Heart right ventricle (tissue), 16 donors: ENCODE data around the gene SETD3. TPM values are rescaled to one million over a fixed set of nuclear protein-coding genes. Genes with fewer than 3 reads are reported as not detected.

Experiments
- ATAC-seq, 8 donors: fragments of 200-7000 bp; cut with Tn5 transposase; one replicate each; pipeline ENCODE4 v1.9.1; 2020; ENCODE audit warnings: mild to moderate bottlenecking in 8 of 8, moderate library complexity in 8 of 8, moderate number of reproducible peaks in 1 of 8
- DNase-seq, 2 donors: peaks; one replicate each; pipeline ENCODE4 v3.0.0-alpha.2; 2020
- H3K27ac ChIP-seq, 10 donors: fragments of 200-600 bp; sonication (generic) in 2 of 10; one replicate each; pipeline versions ENCODE4 v1.5.0 to v1.8.0; 2020 to 2022; ENCODE audit warnings: mild to moderate bottlenecking in 3 of 10
- H3K27me3 ChIP-seq, 7 donors: fragments of 200-600 bp; one replicate each; pipeline ENCODE4 v1.8.0; 2021 to 2022; ENCODE audit warnings: mild to moderate bottlenecking in 2 of 7
- H3K36me3 ChIP-seq, 9 donors: fragments of 200-600 bp; sonication (generic) in 1 of 9; one replicate each; pipeline versions ENCODE4 v1.5.0 to v1.8.0; 2020 to 2022; ENCODE audit warnings: mild to moderate bottlenecking in 2 of 9
- H3K4me1 ChIP-seq, 9 donors: fragments of 200-600 bp; sonication (generic) in 1 of 9; one replicate each; pipeline versions ENCODE4 v1.5.0 to v1.8.0; 2020 to 2022; ENCODE audit warnings: mild to moderate bottlenecking in 4 of 9
- H3K4me3 ChIP-seq, 10 donors: fragments of 200-600 bp; sonication (generic) in 2 of 10; one replicate each; pipeline versions ENCODE4 v1.5.0 to v1.8.0; 2020 to 2022; ENCODE audit warnings: mild to moderate bottlenecking in 7 of 10, moderate library complexity in 2 of 10
- H3K9me3 ChIP-seq, 11 donors: fragments of 200-600 bp in 10 of 11; sonication (generic) in 2 of 11; one replicate each; pipeline versions ENCODE4 v1.5.0 to v1.8.0; 2013 to 2022; ENCODE audit warnings: mild to moderate bottlenecking in 2 of 11, control low read depth in 1 of 11, moderate library complexity in 1 of 11
- WGBS, 2 donors: extraction: QIAGEN DNeasy Blood & Tissue Kit; methylation state at CpG; one replicate each; pipeline ENCODE4 v1.1.7; 2013; ENCODE audit warnings: inconsistent platforms in 1 of 2; 5-methylcytosine and 5-hydroxymethylcytosine counted together
- intact Hi-C, 10 donors: fragments of 100-400 bp; cut with DNase I; formaldehyde crosslinking; loops; one replicate each; pipeline versions ENCODE4 v1.11.1 to v1.14.2; 2022
- polyA plus RNA-seq, 2 donors: library from polyadenylated mRNA; stranded (reverse); fragments of 200-250 nt; gene quantifications; one replicate each; pipeline ENCODE4 v1.2.3, GENCODE V29; 2013
- total RNA-seq, 10 donors: library from RNA; stranded (reverse); fragmentation: NEBNext Ultra II Directional in 3 of 10; extraction: Animal tissue kit (Norgen Biotek cat#: 25700) in 3 of 10; gene quantifications; one replicate each; pipeline versions ENCODE4 v1.2.1 to v1.2.4, GENCODE V29; 2021 to 2023
- TF ChIP-seq, protein P1 (sequence below), 9 donors: fragments of 200-600 bp; sonication (generic) in 2 of 9; IDR thresholded peaks; one replicate each; pipeline versions ENCODE4 v1.5.0 to v1.8.0; 2021 to 2022; ENCODE audit warnings: antibody characterized with exemption in 9 of 9, mild to moderate bottlenecking in 5 of 9, moderate library complexity in 1 of 9
- donor health status: Arrhythmogenic right ventricular cardiomyopathy.
- donor health status: ischemic (EF 13 %, LVEDD 7.1; RV severe dilation, severe dysfunction).
- donor health status: healthy with polysubstance abuse.
- donor health status: DM: no; HTN: yes; CAD: no.
- donor health status: DM: no; HTN: no; CAD: no.
- donor health status: ischemic (EF 25% LVEDD 6.9; RV normal size, moderate dysfunction).
- donor health status: ischemic (EF 25% LVEDD 5.7; RV mildly dilated, moderate dysfunction).
- donor health status: healthy.
- donor health status: DM: yes; HTN: yes; CAD: no.
- donor health status: Ischemic cardiomyopathy.
- donor health status: ischemic (EF 35%, LVEDD 5.7; RV mildly dilated, moderate dysfunction).
- donor health status: nonischemic (EF 11% LVEDD 7.7; RV severe dilation, severe dysfunction).
- donor health status: DM: yes; HTN: yes; CAD: no.
- donor health status: PGD.
- donor health status: ischemic (EF 29% LVEDD 5.4; RV normal size, mild dysfunction).
- donor health status: nonischemic (EF 23%, LVEDD 6.1; RV moderate dilation, normal function).

Gene SETD3
- total and polyA plus RNA-seq, 12 donors, result 35.0 to 129 (median 106) TPM

- Histone ChIP-seq H3K27me3 (no peaks in the 10 kb centered on the region), H3K9me3 (no peaks in the 10 kb centered on the region), H3K4me1 (peaks cover 0 to 7% (median 4%) of the 10 kb centered on the region in 9 donors), H3K4me3 (no peak overlapping the region), H3K27ac (no peak overlapping the region), H3K36me3 (peaks cover 0 to 66% (median 5%) of the 10 kb centered on the region in 9 donors)
- TF ChIP-seq, protein P1, sequence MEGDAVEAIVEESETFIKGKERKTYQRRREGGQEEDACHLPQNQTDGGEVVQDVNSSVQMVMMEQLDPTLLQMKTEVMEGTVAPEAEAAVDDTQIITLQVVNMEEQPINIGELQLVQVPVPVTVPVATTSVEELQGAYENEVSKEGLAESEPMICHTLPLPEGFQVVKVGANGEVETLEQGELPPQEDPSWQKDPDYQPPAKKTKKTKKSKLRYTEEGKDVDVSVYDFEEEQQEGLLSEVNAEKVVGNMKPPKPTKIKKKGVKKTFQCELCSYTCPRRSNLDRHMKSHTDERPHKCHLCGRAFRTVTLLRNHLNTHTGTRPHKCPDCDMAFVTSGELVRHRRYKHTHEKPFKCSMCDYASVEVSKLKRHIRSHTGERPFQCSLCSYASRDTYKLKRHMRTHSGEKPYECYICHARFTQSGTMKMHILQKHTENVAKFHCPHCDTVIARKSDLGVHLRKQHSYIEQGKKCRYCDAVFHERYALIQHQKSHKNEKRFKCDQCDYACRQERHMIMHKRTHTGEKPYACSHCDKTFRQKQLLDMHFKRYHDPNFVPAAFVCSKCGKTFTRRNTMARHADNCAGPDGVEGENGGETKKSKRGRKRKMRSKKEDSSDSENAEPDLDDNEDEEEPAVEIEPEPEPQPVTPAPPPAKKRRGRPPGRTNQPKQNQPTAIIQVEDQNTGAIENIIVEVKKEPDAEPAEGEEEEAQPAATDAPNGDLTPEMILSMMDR (IDR thresholded peaks at IDR 0.05), result no peak
- ATAC-seq (no peak), DNase-seq (no peak)
- 94% methylated on average over 17 of the region's 17 CpGs for WGBS, 2 donors
- intact Hi-C loops, result loop anchor here in 6 of 10 donors (2.0 to 10.0 kb wide), 2 partner anchors 89 to 93 kb away; no protein-coding TSS in a partner anchor
These were observed 66.7 kb downstream of the SETD3 start for GRCh38 chr14:99413911-99414310.

DNA sequence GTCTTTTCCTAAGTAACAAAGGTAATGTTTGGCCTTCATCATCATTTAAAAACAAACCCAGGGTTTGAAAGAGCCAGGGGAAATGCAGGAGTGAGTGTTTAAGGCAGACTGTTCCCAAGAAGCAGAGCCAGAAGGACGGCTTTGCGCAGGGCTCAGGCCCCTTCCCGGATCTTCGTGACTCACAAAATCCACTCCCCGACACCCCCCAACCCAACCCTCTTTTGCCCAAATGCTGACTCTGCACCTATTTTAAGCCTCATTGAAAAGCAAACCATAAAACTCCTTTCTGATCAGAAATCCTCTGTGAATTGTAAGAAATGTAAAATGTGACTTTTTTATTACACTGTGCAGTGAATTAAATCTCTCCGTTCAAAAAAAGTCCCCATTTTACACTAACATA, 67.5 kb downstream of the SETD3 start:
- no peak for ATAC-seq
- intact Hi-C loops, result loop anchor here in 4 of 10 donors (10.0 kb wide), 1 partner anchor 88 kb away; no protein-coding TSS in a partner anchor
- DNase-seq, result no peak
- TF ChIP-seq, protein P1 (IDR thresholded peaks at IDR 0.05), result no peak
- 92 to 93% methylated on average over 6 of the region's 6 CpGs for WGBS, 2 donors
- peaks cover 0 to 68% (median 5%) of the 10 kb centered on the region in 9 donors for H3K36me3 ChIP-seq
- H3K4me1 ChIP-seq, result peaks cover 0 to 7% (median 4%) of the 10 kb centered on the region in 9 donors
- H3K27me3 ChIP-seq, result no peaks in the 10 kb centered on the region
- H3K9me3 ChIP-seq, result no peaks in the 10 kb centered on the region
- H3K4me3 ChIP-seq, result no peak overlapping the region
- H3K27ac ChIP-seq, result no peak overlapping the region

DNA sequence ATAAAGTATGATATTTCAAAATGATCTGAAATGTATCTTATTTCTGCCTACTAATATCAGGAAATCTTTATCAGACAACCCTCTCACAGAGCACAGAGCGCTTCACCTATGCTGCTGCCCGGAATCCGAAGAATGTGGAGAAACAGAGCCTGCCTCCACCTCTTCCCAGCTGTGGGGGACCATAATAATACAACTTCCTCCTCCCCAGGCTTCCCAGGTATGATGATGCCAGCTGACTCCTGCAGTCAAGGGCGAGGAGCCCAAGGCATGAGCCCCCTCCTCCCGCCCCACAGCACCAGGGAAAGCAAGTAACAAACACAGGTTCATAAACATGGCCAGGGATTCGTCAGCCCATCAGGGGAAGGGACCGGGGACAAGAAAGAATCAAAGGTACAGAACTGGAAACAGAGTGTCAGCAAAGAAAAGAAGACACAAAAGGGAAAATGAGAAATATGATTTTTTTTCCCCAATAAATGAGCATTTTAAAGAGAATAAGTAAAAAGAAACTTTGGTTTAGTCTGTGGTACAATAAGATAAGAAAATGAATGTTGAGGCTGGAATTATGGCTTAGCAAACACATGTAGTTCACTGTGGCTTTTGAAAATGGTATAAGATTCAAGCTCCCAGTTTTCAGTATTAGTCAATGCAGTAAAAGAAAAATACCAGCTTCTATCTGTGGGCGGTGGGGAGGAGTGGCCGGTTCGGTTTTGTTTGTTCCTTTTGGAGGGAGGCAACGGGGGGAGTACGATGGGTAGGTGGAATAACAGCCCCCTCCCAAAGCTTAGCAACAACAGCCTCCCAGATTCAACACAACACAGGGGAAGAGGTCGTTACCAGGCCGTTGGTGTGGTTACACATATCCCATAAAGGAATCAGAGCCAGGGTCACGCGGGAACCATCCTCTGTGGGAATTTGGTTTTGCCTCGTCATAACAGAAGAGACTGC, 68.3 kb downstream of the SETD3 start:
- WGBS, 2 donors, result 84 to 85% methylated on average over 17 of the region's 17 CpGs
- TF ChIP-seq, protein P1 (IDR thresholded peaks at IDR 0.05), result no peak
- no peak overlapping the region for H3K27ac ChIP-seq
- H3K27me3 ChIP-seq, result no peaks in the 10 kb centered on the region
- H3K4me3 ChIP-seq, result no peak overlapping the region
- H3K9me3 ChIP-seq, result no peaks in the 10 kb centered on the region
- H3K36me3 ChIP-seq, result peaks cover 0 to 70% (median 5%) of the 10 kb centered on the region in 9 donors
- ATAC-seq (no peak), DNase-seq (no peak)
- intact Hi-C loops, result loop anchor here in 4 of 10 donors (10.0 kb wide), 1 partner anchor 88 kb away; no protein-coding TSS in a partner anchor
- peaks cover 0 to 7% (median 4%) of the 10 kb centered on the region in 9 donors for H3K4me1 ChIP-seq

DNA sequence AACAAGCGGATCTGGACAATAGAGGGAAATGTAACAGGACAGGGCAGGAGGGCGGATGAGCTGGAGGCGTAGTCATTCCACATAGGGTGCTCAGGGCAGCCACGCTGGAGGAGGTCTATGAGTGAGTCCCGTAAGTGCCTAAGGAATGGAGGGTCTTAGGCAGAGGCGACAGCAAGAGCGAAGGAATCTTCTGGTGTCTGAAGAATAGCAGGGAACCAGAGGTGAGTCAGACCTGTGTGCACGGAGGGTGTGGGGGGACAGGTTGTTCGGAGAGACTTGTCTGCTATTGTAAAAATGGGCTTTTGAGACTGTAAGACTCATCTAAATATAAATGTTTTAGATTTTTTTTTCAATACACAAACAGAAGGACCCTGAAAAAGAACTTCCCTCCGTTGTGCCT, 70.6 kb downstream of the SETD3 start:
- intact Hi-C loops, result loop anchor here in 4 of 10 donors (10.0 kb wide), 1 partner anchor 85 kb away; no protein-coding TSS in a partner anchor
- H3K27me3 ChIP-seq, result no peaks in the 10 kb centered on the region
- no peak overlapping the region for H3K27ac ChIP-seq
- H3K4me3 ChIP-seq, result no peak overlapping the region
- ATAC-seq, result peak in 1 of 8 donors; percentile 17
- peaks cover 0 to 91% (median 18%) of the 10 kb centered on the region in 9 donors for H3K36me3 ChIP-seq
- no peak for DNase-seq
- no peaks in the 10 kb centered on the region for H3K9me3 ChIP-seq
- TF ChIP-seq, protein P1 (IDR thresholded peaks at IDR 0.05), result no peak
- WGBS, 2 donors, result 92 to 94% methylated on average over 10 of the region's 10 CpGs
- peaks cover 0 to under 1% (median 0%) of the 10 kb centered on the region in 9 donors for H3K4me1 ChIP-seq
